AG09309 (cell line): ENCODE data around the gene DCBLD2.

Experiments used
- DNase-seq: peaks from one replicate; pipeline ENCODE4 v3.0.0-alpha.2; 2010; ENCODE audit warnings: low read depth
- H3K4me3 ChIP-seq: 2 replicates; pipeline ENCODE4 v1.5.1; 2011; ENCODE audit warnings: mild to moderate bottlenecking, low read depth, low read length, moderate library complexity; ENCODE audit not compliant: control insufficient read depth
- TF ChIP-seq, protein P1 (sequence below): IDR thresholded peaks from 2 replicates; pipeline ENCODE4 v1.5.1; 2011; ENCODE audit warnings: mild to moderate bottlenecking, low read depth, low read length, inconsistent platforms; ENCODE audit not compliant: insufficient read depth, control insufficient read depth; ENCODE audit errors: missing control alignments

Gene DCBLD2

DNA sequence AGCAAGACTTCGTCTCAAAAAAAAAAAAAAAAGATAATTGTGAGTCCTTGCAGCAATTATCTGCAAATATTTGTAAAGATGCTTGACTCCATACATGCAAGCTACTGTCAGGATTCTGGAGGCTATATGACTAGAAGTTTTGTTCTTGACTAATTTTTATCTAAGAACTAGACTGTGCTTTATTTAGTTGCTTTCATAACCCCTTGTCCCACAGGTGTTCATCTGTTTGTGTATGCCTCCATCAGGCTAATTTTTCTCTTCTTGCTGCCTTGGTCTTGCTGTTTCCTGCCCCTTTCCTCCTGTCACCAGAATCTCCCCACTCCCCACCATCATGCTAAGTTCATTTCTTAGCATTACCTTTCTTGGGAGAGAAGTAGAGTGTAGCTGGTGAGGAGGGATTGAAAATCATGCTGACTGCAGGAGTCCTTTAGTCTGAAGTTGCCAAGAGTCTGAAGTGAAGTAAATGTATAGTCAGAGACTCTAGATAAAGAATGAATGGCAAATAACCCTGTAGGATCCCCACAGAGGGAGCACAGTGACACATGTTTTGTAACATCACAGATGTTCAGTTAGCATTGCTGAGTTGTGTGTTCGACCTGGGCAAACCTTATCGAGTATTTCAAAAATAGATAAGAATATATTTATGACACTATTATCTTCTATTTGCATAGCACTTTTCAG is 125.9 kb downstream of the DCBLD2 start:
- DNase-seq, result no peak
- TF ChIP-seq, protein P1, sequence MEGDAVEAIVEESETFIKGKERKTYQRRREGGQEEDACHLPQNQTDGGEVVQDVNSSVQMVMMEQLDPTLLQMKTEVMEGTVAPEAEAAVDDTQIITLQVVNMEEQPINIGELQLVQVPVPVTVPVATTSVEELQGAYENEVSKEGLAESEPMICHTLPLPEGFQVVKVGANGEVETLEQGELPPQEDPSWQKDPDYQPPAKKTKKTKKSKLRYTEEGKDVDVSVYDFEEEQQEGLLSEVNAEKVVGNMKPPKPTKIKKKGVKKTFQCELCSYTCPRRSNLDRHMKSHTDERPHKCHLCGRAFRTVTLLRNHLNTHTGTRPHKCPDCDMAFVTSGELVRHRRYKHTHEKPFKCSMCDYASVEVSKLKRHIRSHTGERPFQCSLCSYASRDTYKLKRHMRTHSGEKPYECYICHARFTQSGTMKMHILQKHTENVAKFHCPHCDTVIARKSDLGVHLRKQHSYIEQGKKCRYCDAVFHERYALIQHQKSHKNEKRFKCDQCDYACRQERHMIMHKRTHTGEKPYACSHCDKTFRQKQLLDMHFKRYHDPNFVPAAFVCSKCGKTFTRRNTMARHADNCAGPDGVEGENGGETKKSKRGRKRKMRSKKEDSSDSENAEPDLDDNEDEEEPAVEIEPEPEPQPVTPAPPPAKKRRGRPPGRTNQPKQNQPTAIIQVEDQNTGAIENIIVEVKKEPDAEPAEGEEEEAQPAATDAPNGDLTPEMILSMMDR, result no peak
- no peak overlapping the region for H3K4me3 ChIP-seq

GRCh38 chr3:98772022-98772421 is 129.5 kb downstream of the DCBLD2 start:
- TF ChIP-seq, protein P1, result no peak

DNA sequence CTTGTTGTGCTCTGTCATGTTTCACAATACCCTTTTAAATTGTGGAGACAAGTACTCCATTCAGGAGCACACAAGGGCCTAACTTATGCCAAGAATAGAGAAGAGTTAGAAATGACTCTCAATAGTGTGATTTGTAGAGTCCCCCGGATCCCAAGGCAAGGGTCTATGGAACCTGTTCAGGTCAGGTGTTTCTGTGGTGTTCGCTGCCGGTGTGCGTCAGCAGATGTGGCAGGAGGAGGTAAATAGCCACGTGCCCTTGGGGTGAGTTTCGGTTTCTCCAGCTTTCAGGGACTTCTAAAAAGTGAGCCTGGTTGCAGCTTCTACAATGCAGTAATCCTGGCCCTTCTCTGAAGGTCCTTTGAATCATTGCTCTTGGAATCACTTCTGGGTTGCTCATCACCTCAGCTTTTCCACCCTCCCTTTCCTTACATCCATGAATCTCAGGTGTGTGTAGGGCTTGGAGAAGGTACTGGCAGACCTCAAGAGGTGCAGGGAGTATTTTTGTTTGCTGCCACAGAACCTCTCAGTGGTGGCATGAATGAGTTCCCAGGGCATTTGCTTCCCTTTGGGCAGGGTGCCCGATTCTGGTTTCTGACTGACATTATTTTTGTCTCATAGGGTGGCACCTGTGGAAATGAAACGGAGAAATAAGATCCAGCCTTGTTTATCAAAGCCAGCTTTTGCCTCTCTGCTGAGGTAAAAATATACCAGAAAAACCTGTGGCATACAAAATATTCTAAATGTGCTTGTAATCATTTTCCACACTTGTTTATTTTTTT is 131.0 kb downstream of the DCBLD2 start:
- DNase-seq, result no peak
- TF ChIP-seq, protein P1, result no peak
- H3K4me3 ChIP-seq, result no peak overlapping the region

More at GRCh38 chr3:98772022-98772421, 129.5 kb downstream of the DCBLD2 start:
- no peak for DNase-seq
- H3K4me3 ChIP-seq, result no peak overlapping the region

GRCh38 chr3:98769448-98769847 is 132.0 kb downstream of the DCBLD2 start:
- TF ChIP-seq, protein P1, result no peak
- no peak overlapping the region for H3K4me3 ChIP-seq
- no peak for DNase-seq

GRCh38 chr3:98768961-98769360 is 132.5 kb downstream of the DCBLD2 start:
- no peak for DNase-seq
- TF ChIP-seq, protein P1, result no peak
- no peak overlapping the region for H3K4me3 ChIP-seq

- no peak for DNase-seq
- TF ChIP-seq, protein P1, result no peak
- H3K4me3 ChIP-seq, result no peak overlapping the region
These were observed 134.6 kb downstream of the DCBLD2 start for GRCh38 chr3:98766924-98767323.
